Measurements from ENCODE around the gene IFNW1. TPM values are rescaled to one million over a fixed set of nuclear protein-coding genes. Genes with fewer than 3 reads are reported as not detected.

The IFNW1 gene
- total RNA-seq, 1 experiment from 2014 or later: not detected

DNA sequence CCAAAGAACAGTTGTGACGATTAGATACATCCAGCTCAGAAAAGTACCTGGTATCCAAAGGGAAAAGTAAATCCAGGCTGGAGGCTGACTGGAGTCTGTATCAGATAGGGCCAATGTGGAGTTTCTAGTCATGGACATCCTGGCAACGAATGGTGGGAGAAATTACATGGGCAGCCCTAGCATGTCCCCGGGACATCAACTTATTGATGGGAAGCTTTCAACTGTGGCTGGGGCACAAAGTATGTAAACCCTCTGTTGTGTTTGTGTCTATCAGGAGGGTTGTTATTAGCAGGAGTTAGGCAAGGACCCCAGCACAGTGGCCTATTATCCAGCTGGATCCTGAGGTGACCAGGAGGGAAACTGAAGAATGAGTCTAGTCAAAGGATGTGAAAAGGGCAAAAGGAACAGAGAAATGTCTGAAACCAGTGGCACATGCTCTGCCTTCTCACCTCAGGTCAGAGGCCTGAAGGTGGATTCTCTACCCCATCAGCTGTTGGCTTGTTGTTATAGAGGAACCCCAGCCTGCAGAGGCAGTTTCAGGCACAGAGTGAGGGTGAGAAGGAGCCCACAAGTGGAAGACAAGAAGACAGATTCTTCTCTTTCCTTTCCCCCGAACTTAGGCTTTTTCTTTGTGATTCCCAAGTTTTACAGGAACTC is 19.9 kb downstream of the IFNW1 start:
- Histone ChIP-seq H3K9me3 (ENCODE audit: control insufficient read depth, insufficient read depth, low read depth, low read length) (no peaks in the 10 kb centered on the region), H3K4me1 (ENCODE audit: control insufficient read depth, insufficient read depth, low read length) (no peaks in the 10 kb centered on the region), H3K36me3 (ENCODE audit: control insufficient read depth, insufficient read depth, low read length) (no peaks in the 10 kb centered on the region), H3K27me3 (ENCODE audit: control insufficient read depth, insufficient read depth, low read length) (no peaks in the 10 kb centered on the region), H3K4me3 (ENCODE audit: low read depth in 2 of 2, low read length in 2 of 2) (no peak overlapping the region), H3K27ac (ENCODE audit: low read length) (no peak overlapping the region)
- POLR2A ChIA-PET: no interaction called here
- ATAC-seq: no peak
- no TSS peak for BruUV-seq (replicated peaks)
- in situ Hi-C loops (cut with HindIII; ENCODE audit: low pct_unique_long_range_greater_than_20kb, low sequenced_read_pairs) (no loop called here), intact Hi-C loops (cut with micrococcal nuclease; ENCODE audit: unreplicated experiment) (no loop called here)
- no peak for DNase-seq (ENCODE audit: low read depth, low spot score)
- TF ChIP-seq SIN3A (IDR thresholded peaks at IDR 0.05; ENCODE audit: borderline replicate concordance, insufficient read depth, low read depth, low read length) (no peak), TCF7L2 (IDR thresholded peaks at IDR 0.05; ENCODE audit: low read depth, low read length) (no peak)
- TF ChIP-seq, protein P1, sequence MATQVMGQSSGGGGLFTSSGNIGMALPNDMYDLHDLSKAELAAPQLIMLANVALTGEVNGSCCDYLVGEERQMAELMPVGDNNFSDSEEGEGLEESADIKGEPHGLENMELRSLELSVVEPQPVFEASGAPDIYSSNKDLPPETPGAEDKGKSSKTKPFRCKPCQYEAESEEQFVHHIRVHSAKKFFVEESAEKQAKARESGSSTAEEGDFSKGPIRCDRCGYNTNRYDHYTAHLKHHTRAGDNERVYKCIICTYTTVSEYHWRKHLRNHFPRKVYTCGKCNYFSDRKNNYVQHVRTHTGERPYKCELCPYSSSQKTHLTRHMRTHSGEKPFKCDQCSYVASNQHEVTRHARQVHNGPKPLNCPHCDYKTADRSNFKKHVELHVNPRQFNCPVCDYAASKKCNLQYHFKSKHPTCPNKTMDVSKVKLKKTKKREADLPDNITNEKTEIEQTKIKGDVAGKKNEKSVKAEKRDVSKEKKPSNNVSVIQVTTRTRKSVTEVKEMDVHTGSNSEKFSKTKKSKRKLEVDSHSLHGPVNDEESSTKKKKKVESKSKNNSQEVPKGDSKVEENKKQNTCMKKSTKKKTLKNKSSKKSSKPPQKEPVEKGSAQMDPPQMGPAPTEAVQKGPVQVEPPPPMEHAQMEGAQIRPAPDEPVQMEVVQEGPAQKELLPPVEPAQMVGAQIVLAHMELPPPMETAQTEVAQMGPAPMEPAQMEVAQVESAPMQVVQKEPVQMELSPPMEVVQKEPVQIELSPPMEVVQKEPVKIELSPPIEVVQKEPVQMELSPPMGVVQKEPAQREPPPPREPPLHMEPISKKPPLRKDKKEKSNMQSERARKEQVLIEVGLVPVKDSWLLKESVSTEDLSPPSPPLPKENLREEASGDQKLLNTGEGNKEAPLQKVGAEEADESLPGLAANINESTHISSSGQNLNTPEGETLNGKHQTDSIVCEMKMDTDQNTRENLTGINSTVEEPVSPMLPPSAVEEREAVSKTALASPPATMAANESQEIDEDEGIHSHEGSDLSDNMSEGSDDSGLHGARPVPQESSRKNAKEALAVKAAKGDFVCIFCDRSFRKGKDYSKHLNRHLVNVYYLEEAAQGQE (IDR thresholded peaks at IDR 0.05; ENCODE audit: insufficient read depth in 1 of 2, low read depth in 2 of 2, low read length in 1 of 2): no peak
- CTCF ChIA-PET: no interaction called here

GRCh38 chr9:21121079-21121478 is 20.6 kb downstream of the IFNW1 start:
- POLR2A ChIA-PET: no interaction called here
- no TSS peak for BruUV-seq (replicated peaks)
- no peaks in the 10 kb centered on the region for H3K4me1 ChIP-seq (ENCODE audit: control insufficient read depth, insufficient read depth, low read length)
- CTCF ChIA-PET: no interaction called here
- intact Hi-C loops (cut with micrococcal nuclease; ENCODE audit: unreplicated experiment) (no loop called here), in situ Hi-C loops (cut with HindIII; ENCODE audit: low pct_unique_long_range_greater_than_20kb, low sequenced_read_pairs) (no loop called here)
- no peaks in the 10 kb centered on the region for H3K9me3 ChIP-seq (ENCODE audit: control insufficient read depth, insufficient read depth, low read depth, low read length)
- no peaks in the 10 kb centered on the region for H3K27me3 ChIP-seq (ENCODE audit: control insufficient read depth, insufficient read depth, low read length)
- H3K27ac ChIP-seq (ENCODE audit: low read length): no peak overlapping the region
- DNase-seq (ENCODE audit: low read depth, low spot score) (no peak), ATAC-seq (no peak)
- TF ChIP-seq, protein P1 (IDR thresholded peaks at IDR 0.05; ENCODE audit: insufficient read depth in 1 of 2, low read depth in 2 of 2, low read length in 1 of 2): no peak
- no peak for TF ChIP-seq POLR2AphosphoS5 (IDR thresholded peaks at IDR 0.05; ENCODE audit: low read depth, low read length)
- TF ChIP-seq CTCF (IDR thresholded peaks at IDR 0.05): no peak
- TF ChIP-seq TCF7L2 (IDR thresholded peaks at IDR 0.05; ENCODE audit: low read depth, low read length): no peak
- TF ChIP-seq SIN3A (IDR thresholded peaks at IDR 0.05; ENCODE audit: borderline replicate concordance, insufficient read depth, low read depth, low read length): no peak
- no peaks in the 10 kb centered on the region for H3K36me3 ChIP-seq (ENCODE audit: control insufficient read depth, insufficient read depth, low read length)
- no peak overlapping the region for H3K4me3 ChIP-seq (ENCODE audit: low read depth in 2 of 2, low read length in 2 of 2)
